SU-DHL-6 (cell line): ENCODE measurements around the gene WIF1.

ENCODE experiments used
- H2AFZ ChIP-seq: fragments of 200-600 bp; sonication (generic); 2 replicates; pipeline ENCODE4 v1.6.1; 2014; ENCODE audit warnings: low read depth, mild to moderate bottlenecking, moderate library complexity, mixed read lengths, antibody characterized with exemption, low read length; ENCODE audit not compliant: severe bottlenecking
- H3F3A ChIP-seq: fragments of 200-600 bp; shearing (Covaris generic); 2 replicates; pipeline ENCODE4 v1.6.0; 2016; ENCODE audit warnings: antibody characterized with exemption, mild to moderate bottlenecking; ENCODE audit not compliant: insufficient read depth
- H3K27ac ChIP-seq: fragments of 200-600 bp; sonication (generic); 2 replicates; pipeline ENCODE4 v1.5.1; 2016; ENCODE audit warnings: low read depth, mild to moderate bottlenecking, low read length, moderate library complexity, mixed read lengths
- H3K27me3 ChIP-seq: fragments of 200-600 bp; sonication (generic), shearing (Covaris generic); 2 replicates; pipeline ENCODE4 v1.6.0; 2014; ENCODE audit warnings: mild to moderate bottlenecking, low read length
- H3K36me3 ChIP-seq: fragments of 200-600 bp; sonication (generic); 2 replicates; pipeline ENCODE4 v1.6.1; 2014; ENCODE audit warnings: mild to moderate bottlenecking, low read length, mixed read lengths
- H3K4me2 ChIP-seq: fragments of 300-600, 200-600 bp; shearing (Covaris generic), sonication (generic); 2 replicates; pipeline ENCODE4 v1.6.0; 2014; ENCODE audit warnings: low read length, low read depth, mild to moderate bottlenecking; ENCODE audit not compliant: poor library complexity, severe bottlenecking
- H3K4me3 ChIP-seq: fragments of 200-600 bp; sonication (generic); 2 replicates; pipeline ENCODE4 v1.5.1; 2014; ENCODE audit warnings: antibody characterized with exemption, low read length, mild to moderate bottlenecking, mixed read lengths; ENCODE audit not compliant: insufficient read depth, poor library complexity, severe bottlenecking
- H3K79me2 ChIP-seq: fragments of 200-600 bp; sonication (generic); 2 replicates; pipeline ENCODE4 v1.6.1; 2014; ENCODE audit warnings: mild to moderate bottlenecking, low read length, moderate library complexity; ENCODE audit not compliant: insufficient read depth
- H3K9ac ChIP-seq: fragments of 200-600 bp; sonication (generic); 2 replicates; pipeline ENCODE4 v1.7.0; 2014; ENCODE audit warnings: mild to moderate bottlenecking, low read length
- H3K9me2 ChIP-seq: fragments of 200-600 bp; sonication (generic); replicated peaks from 2 replicates; pipeline ENCODE4 v1.6.1; 2014; ENCODE audit warnings: low read length; ENCODE audit not compliant: insufficient read depth
- H3K9me3 ChIP-seq: fragments of 200-600 bp; sonication (generic); 2 replicates; pipeline ENCODE4 v1.6.1; 2014; ENCODE audit warnings: low read length, mixed read lengths; ENCODE audit not compliant: insufficient read depth
- H4K20me1 ChIP-seq: fragments of 200-600 bp; sonication (generic); 2 replicates; pipeline ENCODE4 v1.6.1; 2014; ENCODE audit warnings: low read depth, mild to moderate bottlenecking, antibody characterized with exemption, low read length, moderate library complexity, mixed read lengths
- CTCF ChIP-seq: fragments of 200-600 bp; sonication (generic); IDR thresholded peaks from one replicate; pipeline ENCODE4 v1.5.1; 2017; ENCODE audit warnings: antibody characterized with exemption, mild to moderate bottlenecking, low read length, moderate library complexity; ENCODE audit not compliant: insufficient read depth, poor library complexity, severe bottlenecking
- EZH2phosphoT487 ChIP-seq: fragments of 200-600 bp; sonication (generic), shearing (Covaris generic); conservative IDR thresholded peaks from 2 replicates; pipeline ENCODE4 v1.6.1; 2018; ENCODE audit warnings: mild to moderate bottlenecking, antibody characterized with exemption, low read length, moderate library complexity, mixed read lengths

WIF1 gene

GRCh38 chr12:65100140-65100539 is 21.0 kb downstream of the WIF1 start:
- no peaks in the 10 kb centered on the region for H3K27me3 ChIP-seq
- TF ChIP-seq EZH2phosphoT487 (no peak), CTCF (no peak)
- no peak overlapping the region for H3K9ac ChIP-seq

DNA sequence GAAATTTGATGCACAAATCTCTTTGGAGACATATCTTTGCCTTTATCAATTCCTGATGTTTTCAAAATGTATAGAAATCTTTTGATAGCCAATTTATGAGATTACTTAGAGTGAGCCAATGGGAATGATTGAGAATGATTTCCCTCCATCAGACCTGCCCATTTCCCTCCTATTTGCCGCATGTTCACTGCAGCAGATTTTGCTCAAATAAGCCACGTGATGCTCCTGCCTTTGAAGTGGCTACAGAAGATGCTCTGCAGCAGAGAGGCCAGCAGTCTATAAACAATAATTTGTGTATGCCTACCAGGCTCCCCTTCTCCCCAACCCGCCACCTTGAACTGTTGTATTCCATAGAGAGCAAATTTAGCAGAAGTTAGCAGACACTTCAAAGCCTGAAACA is 21.9 kb downstream of the WIF1 start:
- Histone ChIP-seq H3K9me2 (no peaks in the 10 kb centered on the region), H3K9me3 (no peaks in the 10 kb centered on the region), H3K9ac (no peak overlapping the region), H3K4me3 (no peak overlapping the region), H3K27ac (no peak overlapping the region), H3K79me2 (no peaks in the 10 kb centered on the region), H3F3A (no peaks in the 10 kb centered on the region), H4K20me1 (no peaks in the 10 kb centered on the region), H2AFZ (no peak overlapping the region), H3K4me2 (no peak overlapping the region), H3K27me3 (no peaks in the 10 kb centered on the region), H3K36me3 (no peaks in the 10 kb centered on the region)
- no peak for TF ChIP-seq EZH2phosphoT487
- TF ChIP-seq CTCF = no peak

More at GRCh38 chr12:65100140-65100539, 21.0 kb downstream of the WIF1 start:
- Histone ChIP-seq H3K9me3 (no peaks in the 10 kb centered on the region), H4K20me1 (no peaks in the 10 kb centered on the region), H3K79me2 (no peaks in the 10 kb centered on the region), H3K36me3 (no peaks in the 10 kb centered on the region), H3K27ac (no peak overlapping the region), H3K9me2 (no peaks in the 10 kb centered on the region), H3K4me2 (no peak overlapping the region), H2AFZ (no peak overlapping the region), H3K4me3 (no peak overlapping the region), H3F3A (no peaks in the 10 kb centered on the region)

GRCh38 chr12:65098364-65098763 is 22.7 kb downstream of the WIF1 start:
- H3K4me3 ChIP-seq = no peak overlapping the region

More at GRCh38 chr12:65098364-65098763, 22.7 kb downstream of the WIF1 start:
- H4K20me1 ChIP-seq = no peaks in the 10 kb centered on the region
- no peaks in the 10 kb centered on the region for H3K9me3 ChIP-seq
- TF ChIP-seq CTCF = no peak
- TF ChIP-seq EZH2phosphoT487 = no peak
- no peaks in the 10 kb centered on the region for H3K79me2 ChIP-seq
- no peak overlapping the region for H2AFZ ChIP-seq
- H3K9ac ChIP-seq = no peak overlapping the region
- no peaks in the 10 kb centered on the region for H3K9me2 ChIP-seq
- H3F3A ChIP-seq = no peaks in the 10 kb centered on the region
- no peak overlapping the region for H3K27ac ChIP-seq
- H3K4me2 ChIP-seq = no peak overlapping the region
- no peaks in the 10 kb centered on the region for H3K27me3 ChIP-seq
- H3K36me3 ChIP-seq = no peaks in the 10 kb centered on the region
